M059J (cell line): Measurements from ENCODE around the gene PTGER1. TPM values are rescaled to one million over a fixed set of nuclear protein-coding genes. Genes with fewer than 3 reads are reported as not detected.

Experiments
- DNase-seq: peaks from one replicate; pipeline ENCODE4 v3.0.0-alpha.2; 2012; ENCODE audit warnings: low read depth
- total RNA-seq: library from RNA; depleted of rRNA; stranded (reverse); fragments of >200 nt; shearing (Covaris generic); gene quantifications from 2 replicates; pipeline ENCODE4 v1.2.3, GENCODE V29; 2014; rRNA removed

PTGER1 gene
- total RNA-seq, 1 experiment from 2014 or later: 0.12 TPM

GRCh38 chr19:14441041-14441938 lies 33.9 kb downstream of the PTGER1 start:
- DNase-seq: no peak

DNA sequence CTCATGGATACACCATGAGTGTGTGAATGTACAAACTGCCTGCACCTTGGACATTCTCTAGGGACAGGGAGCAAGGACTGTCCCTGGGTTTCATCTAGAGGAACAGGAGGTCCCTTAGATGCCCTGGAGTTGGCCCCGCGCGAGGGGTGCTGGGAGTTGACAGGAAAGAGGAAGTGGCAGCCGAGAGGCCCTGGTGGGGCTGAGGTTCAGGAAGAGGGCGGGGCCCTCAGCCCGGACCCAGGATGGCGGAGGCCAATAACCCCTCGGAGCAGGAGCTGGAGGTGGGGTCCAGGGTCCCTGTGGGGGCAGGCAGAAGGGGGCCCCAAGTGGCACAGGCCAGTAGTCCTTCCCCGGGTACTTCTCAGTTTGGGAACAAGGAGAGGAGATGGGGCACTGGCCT lies 35.1 kb downstream of the PTGER1 start:
- no peak for DNase-seq

DNA sequence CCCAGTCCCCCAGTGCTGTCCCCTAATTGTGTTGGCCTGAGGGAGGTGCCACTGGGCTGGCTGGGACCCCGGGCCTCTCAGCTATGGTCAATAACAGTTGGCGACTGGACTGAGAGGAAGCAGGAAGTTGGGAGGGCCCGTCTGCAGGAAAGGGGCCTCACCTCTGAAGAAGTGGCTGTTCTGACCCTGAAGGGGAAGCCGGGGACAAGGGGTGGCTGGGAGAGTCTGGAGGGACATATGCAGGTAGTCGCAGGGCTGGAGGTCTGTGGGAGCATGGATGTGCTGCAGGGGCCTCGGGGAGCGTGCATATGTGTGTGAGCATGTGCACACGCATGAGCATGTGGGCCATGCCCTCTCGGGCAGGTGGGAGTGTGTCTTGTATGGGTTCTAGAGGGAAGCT lies 36.1 kb downstream of the PTGER1 start:
- DNase-seq: no peak

- peak; percentile 37 for DNase-seq
Measured at GRCh38 chr19:14437578-14438140, 37.5 kb downstream of the PTGER1 start.

- no peak for DNase-seq
Measured at GRCh38 chr19:14435320-14436050, 39.7 kb downstream of the PTGER1 start.

DNA sequence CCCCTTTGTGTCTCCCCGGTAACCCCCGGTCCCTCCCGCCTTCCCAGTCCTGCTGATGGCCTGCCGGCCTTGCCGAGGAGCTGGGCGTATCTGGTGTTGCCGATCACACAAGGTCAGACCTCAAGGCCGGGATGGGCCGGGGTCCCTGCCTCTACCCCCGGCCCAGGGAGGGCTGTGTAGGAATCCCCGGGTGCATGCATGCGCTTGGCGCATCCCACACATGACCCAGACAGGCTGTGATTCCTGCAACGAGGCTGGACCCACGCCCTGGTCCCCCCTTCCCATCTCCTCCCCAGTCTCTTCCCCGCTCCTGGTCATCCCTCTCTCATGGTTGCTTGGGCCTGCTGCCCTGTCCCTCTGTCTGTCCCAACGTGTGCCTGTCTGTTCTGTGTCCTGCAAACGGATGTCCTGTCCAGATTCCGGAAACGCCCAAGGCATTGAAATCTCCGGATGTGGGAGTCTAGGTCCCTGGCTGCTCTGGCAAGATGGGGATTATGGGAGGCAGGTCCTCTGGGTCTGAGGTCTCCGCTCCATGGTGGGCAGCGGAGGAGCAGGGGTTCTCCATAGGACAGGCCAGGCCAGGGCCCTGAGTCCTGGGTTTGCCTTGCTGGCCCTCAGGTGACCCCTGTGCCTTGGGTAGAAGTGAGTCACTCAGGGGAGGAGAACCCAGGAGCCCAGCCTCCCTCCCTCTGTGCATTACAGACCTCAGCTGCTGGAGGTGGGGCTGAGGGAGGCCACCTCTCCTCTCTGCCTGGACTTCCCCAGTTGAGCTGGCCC lies 40.4 kb downstream of the PTGER1 start:
- DNase-seq: peak; percentile 86

DNA sequence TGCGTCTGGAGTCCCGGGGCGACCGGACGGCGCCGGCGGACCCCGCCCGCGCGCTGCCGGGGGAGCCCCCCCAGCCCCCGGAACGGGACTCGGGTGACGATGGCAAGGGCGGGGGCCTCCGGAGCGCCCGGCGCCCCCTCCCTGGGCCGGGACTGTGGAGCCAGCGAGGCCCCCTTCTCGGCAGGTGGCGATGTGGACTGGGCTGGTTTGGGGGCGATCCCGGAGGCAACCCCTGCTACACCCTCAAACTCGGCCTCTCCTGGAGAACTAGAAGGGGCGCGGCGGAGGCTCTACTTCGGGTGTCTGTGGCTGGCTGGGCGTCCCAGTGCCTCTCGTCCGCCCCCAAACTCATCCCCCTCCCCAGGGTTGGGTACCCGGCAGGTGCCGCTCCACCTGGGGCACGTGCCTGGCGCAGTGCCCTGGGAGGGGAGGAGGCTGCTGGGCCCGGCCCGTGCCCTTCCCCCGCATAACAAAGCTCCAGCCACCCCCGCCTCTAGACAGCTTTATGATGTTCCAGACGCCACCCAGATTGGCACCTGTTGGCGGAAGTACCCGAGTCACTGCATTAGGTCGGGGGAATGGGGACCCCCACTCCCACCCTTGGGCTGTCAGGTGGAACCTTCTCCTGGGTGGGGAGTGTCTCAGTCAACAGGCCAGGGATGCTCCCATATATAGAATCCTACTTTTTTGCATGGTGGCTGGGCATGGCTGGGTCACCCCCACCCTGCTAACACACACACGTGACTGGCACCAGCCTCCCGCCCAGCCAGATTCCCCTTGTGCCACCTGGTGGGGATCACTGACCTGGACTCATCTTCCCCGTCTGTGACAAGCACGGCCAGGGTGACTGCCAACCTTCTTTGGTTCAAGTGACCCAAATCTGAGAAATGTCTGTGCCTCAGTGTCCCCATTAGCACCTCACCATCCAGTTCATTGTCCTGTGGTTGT lies 41.3 kb downstream of the PTGER1 start:
- DNase-seq: no peak

DNA sequence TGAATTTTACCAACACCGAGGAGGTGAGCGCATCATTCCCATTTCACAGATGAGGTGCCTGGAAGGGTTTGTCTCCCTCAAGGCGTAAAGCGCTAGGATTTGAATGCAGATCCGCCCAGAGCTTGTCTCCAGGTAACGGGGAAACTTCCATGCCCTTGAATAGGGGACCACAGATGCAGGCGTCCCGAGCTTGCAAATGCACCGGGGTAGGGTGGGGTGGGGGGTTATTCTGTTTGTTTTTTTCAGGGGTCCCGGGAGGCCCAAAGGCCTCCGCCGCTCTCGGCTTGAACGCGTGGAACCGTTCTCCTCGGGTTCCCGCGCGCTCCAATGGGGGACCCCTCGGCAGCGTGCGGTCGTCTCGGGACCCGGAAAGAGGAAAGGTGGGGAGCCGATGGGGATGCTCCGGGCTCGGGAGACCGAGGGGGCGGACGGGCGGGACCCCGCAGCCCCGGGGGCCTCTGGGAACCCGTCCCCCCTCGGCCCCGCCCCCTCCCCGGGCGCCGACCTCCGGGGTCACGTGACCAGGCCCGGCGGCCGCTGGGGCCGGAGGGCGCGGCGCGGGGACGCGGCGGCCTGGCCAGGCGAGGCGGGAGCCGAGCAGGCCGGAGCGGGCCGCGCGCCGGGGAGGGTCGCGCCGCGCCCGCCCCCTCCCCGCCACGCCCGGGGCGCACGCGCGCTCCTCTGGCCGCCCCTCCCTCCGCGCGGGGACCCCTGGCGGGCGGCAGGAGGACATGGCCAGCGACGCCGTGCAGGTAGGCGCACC lies 42.2 kb downstream of the PTGER1 start, which contains the start of gene PKN1:
TSS of gene PKN1 (plus strand) at position 516 of the 763 bp plus-strand sequence. CDS start at position 732, 216 bp downstream.
- peak; percentile 30 for DNase-seq

DNA sequence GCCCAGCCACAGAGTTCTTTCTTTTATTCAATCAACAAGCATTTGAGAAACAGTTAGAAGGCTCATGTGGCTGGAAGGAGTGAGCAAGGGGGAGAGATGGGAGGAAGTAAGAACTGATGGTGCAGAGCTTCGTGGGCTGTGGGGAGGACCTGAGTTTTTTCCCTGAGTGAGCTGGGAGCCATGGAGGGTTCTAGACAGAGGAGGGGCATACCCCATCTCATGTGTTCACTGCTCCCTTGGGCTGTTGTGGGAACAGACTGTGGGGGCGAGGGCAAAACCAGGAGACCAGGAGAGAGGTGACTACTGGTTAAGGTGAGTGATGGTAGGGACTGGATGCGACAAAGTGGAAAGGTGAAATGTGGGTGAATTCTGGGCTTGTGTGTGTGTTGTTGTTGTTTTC lies 44.4 kb downstream of the PTGER1 start:
- no peak for DNase-seq

DNA sequence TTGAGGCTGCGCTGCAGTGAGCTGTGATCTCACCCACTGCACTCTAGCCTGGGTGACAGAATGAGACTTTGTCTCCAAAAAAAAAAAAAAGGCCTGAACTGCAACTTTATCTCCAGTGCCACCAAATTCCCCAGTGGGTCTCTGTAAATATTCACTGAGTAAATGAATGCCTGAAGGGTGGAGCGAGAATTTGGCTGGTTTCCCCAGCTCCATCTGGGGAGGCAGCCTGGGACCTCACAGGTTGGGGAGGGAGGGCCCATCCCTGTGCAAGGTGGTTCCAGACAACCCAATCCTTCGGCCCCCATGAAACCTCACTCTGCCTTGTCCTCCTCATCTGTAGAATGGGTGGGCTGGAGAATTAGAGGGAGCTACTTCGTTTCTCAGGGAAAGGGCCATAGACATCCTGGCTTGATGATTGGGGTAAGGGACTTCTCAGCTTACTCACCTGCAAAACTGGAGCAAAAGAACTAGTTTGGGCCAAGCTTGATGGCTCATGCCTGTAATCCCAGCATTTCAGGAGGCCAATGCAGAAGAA lies 46.2 kb downstream of the PTGER1 start:
- DNase-seq: no peak

- no peak for DNase-seq
Measured at GRCh38 chr19:14427461-14427860, 47.7 kb downstream of the PTGER1 start.

DNA sequence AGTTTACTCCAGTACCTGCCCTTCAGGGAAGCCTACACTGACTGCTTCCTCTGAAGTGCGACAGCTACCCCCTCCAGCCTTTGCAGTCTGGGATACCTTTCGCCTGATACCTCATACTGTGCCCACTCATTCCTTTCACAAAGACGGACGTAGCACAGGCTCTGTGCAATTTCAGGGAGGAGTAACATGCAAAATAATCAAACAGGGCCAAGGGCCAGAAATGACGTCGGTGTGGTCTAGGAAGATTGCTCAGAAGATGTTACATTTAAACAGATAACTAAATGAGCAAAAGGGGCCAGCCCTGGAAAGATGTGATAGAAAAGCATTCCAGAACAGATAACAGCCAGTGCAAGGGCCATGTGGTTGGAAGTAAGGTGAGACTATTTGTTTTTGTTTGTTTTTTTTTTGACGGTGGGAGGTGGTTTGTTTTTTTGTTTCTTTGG lies 49.4 kb downstream of the PTGER1 start:
- no peak for DNase-seq

Other genes starting within 250 kb of the PTGER1 start
- gene ADGRE5, start 93.9 kb downstream of the PTGER1 start, total RNA-seq: 13.0 and 13.8 TPM in 2 replicates
- 56.1 and 65.3 TPM in 2 replicates for gene DDX39A, start 56.0 kb downstream of the PTGER1 start, total RNA-seq
- 28.2 and 51.6 TPM in 2 replicates for gene PKN1, start 42.0 kb downstream of the PTGER1 start, total RNA-seq
- 43.5 and 114 TPM in 2 replicates for gene GIPC1, start 20.8 kb upstream of the PTGER1 start, total RNA-seq
- 114 and 138 TPM in 2 replicates for gene DNAJB1, start 43.0 kb upstream of the PTGER1 start, total RNA-seq
- 126 and 160 TPM in 2 replicates for gene TECR, start 54.2 kb upstream of the PTGER1 start, total RNA-seq
- 292 and 321 TPM in 2 replicates for gene NDUFB7, start 96.7 kb upstream of the PTGER1 start, total RNA-seq
- gene CLEC17A, start 107.7 kb upstream of the PTGER1 start, total RNA-seq: not detected in 2 replicates
- not detected in 2 replicates for gene ADGRE3, start 199.5 kb upstream of the PTGER1 start, total RNA-seq
- gene ZNF333, start 214.7 kb upstream of the PTGER1 start, total RNA-seq: 5.7 and 6.0 TPM in 2 replicates